Right renal pelvis (tissue), 4 donors: Measurements from ENCODE around the gene SUSD1. TPM values are rescaled to one million over a fixed set of nuclear protein-coding genes. Genes with fewer than 3 reads are reported as not detected.
"Not testable (repeated sequence)": the region's sequence is repeated elsewhere in the genome, so short reads cannot be mapped to it uniquely, and the experiment has no call there.

Experiments used
- DNase-seq, 4 donors: peaks; one replicate each; pipeline ENCODE4 v3.0.0-alpha.2; 2013; ENCODE audit warnings: low read depth in 4 of 4, low spot score in 3 of 4, missing footprints in 1 of 4
- polyA plus RNA-seq, 4 donors: library from polyadenylated mRNA; unstranded; fragments of 120-200 nt; gene quantifications; one replicate each; pipeline ENCODE4 v1.2.1, GENCODE V29; 2013; ENCODE audit not compliant: insufficient read length in 4 of 4

SUSD1 gene
- polyA plus RNA-seq: 10 to 100 TPM; 28.2 to 41.1 (median 33.2) TPM

GRCh38 chr9:112174965-112175795 lies at the start of gene SUSD1:
Gene SUSD1 (minus strand): TSS chr9:112175297. CDS start chr9:112175235, 62 bp downstream.
- no peak for DNase-seq

DNA sequence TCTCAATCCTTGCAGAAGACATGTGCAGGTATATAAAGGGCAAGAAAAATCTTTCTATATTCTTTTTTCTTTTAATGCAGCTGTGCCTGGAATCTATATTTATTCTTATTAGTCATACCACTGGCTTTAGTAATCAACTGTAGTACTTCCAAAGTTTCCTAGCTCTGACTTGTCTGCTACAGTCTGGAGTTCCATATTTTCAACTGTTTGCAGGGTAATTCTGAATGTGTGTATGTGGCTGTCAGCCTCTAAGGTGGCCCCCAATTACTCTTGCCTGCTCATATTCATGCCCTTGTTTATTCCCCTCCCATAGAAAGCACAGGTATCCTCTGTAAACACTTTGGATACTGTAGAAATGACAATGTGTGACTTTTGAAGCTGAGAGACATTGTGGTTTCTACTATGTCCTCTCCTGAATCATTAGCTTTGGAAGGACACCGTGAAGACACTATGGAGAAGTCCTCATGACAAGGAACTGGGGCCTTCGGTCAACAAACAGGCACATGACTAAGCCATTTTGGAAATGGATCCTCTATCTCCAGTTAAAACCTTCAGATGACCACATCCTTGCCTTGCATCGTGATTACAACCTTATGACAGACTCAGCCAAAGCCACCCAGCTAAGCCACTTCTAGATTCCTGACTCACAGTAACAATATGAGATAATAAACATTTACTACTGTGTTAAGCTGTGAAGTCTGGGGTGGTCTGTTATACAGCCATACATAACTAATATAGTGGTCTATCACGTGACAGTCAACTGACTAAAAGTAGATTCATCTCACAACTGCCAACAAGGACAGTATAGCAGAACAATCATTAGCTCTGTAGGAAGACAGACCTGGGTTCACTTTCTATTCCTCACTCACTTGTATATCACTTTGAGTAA lies 49.5 kb upstream of the SUSD1 start:
- no peak for DNase-seq

DNA sequence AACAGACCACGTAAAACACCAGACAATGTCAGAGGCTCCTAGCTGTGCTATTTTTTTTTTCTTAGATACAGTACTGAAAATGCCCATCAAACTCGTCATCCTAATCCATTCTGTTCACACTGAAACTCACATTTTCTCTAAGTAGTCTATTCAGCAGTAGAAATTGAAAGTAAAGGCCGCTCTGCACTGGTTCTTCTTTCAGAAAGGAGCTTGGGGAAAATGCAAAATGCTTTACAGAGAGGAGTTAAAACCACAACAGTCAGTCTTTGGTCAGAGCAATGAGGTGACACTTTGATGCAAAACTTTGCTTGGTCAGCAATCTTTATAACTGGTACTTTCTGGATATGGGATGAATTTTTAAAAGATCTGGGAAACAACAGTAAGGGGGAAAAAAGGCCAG lies 43.8 kb upstream of the SUSD1 start:
- no peak for DNase-seq

- no peak for DNase-seq
Observed at GRCh38 chr9:112212926-112213325, 37.8 kb upstream of the SUSD1 start.

DNA sequence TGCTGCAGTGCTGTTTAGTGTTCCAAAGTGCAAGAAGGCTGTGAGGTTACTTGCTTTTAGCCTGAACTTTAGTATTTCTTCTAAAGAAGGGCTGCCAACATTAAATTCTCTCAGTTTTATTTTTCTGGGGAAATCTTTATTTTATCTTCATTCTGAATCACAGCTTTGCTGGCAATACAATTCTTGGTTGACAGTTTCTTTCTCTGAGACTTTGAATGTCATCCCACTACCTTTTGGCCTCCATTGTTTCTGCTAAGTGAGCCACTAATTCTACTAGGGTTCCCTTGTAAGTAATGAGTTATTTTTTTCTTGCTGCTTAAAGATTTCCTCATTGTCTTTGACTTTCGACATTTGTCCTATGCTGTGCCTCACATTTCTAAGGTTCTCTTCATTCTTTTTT lies 32.4 kb upstream of the SUSD1 start:
- DNase-seq: no peak

DNA sequence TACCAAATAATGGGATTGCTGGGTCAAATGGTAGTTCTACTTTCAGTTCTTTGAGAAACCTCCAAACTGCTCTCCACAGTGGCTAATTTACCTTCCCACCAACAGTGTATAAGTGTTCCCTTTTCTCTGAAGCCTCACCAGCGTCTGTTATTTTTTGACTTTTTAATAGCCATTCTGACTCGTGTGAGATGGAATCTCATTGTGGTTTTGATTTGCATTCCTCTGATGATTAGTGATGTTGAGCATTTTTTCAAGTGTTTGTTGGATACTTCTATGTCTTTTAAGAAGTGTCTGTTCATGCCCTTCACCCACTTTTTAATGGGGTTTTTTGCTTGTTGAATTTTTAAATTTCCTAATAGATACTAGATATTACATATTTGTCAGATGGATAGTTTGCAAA lies 28.4 kb upstream of the SUSD1 start:
- no peak for DNase-seq

DNA sequence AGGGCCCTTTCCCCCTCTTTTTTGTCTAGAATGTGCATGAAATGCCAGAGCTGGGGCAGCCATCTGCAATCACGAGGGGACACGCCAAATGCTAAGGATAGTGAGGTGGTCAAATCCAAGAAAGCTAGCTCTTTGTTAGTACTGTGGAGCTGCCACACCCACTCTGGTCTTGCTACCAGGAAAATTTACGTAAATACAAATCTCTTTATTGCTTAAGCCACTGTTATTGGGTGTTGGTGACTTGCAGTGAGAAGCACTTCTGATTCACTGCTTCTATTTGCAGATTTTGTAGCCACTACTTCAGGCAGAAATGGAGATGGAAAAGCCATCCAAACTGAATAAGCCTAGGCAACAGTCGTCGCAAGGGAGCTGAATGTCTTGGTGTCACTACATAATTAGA lies 25.6 kb upstream of the SUSD1 start:
- DNase-seq: no peak

DNA sequence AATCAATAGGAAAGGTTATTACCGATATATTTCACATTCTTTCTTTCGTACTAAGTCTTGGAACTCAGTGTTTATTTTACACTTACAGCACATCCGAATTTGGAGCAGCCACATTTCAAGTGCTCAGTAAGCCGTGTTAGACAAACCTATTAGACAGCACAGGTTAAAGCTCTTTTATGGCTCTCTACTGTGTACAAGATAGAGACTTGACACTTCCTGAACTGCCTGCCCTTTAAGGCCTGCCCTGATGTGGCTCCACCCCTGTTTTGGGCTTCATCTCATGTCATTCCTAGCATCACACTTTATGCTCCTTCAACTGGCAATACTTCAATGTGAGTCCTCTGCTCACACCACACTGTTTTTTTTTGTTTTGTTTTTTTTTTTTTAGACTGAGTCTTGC lies 23.5 kb upstream of the SUSD1 start:
- no peak for DNase-seq

DNA sequence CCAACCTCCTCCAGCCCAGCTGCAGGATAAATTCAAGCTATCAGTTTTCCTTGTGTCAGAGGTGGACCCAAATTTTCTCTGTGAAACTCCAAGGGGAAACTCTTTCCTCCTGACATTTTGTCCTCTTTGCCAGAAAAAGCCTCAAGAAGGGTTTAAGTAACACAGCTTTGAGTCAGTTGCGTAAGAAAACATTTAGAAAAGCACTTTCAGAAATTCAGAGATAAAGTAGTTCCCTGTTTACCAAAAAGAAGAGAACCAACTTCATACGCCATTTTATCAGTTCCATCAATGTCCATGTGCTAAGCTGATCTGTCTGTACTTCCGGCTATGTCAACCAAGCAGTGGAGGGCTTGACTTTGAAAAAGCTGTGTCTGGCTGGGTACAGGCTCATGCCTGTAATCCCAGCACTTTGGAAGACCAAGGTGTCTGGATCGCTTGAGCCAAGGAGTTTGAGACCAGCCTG lies 19.9 kb upstream of the SUSD1 start:
- no peak for DNase-seq

- DNase-seq: no peak
Observed at GRCh38 chr9:112193572-112194288, 18.6 kb upstream of the SUSD1 start.

- not testable (repeated sequence) for DNase-seq
Observed at GRCh38 chr9:112190320-112190719, 15.2 kb upstream of the SUSD1 start.

- DNase-seq: no peak
Observed at GRCh38 chr9:112188884-112189283, 13.8 kb upstream of the SUSD1 start.

DNA sequence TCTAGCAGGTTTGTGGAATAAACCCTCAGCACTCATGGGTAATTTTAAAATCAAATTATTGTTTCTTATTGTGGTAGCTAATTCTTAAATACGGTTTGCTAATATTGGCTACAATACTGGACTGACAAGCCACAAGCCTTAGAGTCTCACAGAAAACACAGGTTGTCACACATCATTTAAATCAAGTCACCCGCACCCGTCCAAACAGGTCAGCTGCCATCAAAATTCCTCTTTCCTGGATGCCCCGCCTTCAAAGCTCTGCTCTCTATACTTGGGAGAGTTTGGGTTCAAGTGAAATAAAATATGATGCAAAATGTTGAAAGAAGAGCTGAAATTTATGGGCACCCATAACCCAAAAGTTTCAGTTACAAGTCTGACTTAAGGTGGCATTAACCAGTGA lies 12.3 kb upstream of the SUSD1 start:
- DNase-seq: no peak

GRCh38 chr9:112186695-112187094 lies 11.6 kb upstream of the SUSD1 start:
- no peak for DNase-seq

DNA sequence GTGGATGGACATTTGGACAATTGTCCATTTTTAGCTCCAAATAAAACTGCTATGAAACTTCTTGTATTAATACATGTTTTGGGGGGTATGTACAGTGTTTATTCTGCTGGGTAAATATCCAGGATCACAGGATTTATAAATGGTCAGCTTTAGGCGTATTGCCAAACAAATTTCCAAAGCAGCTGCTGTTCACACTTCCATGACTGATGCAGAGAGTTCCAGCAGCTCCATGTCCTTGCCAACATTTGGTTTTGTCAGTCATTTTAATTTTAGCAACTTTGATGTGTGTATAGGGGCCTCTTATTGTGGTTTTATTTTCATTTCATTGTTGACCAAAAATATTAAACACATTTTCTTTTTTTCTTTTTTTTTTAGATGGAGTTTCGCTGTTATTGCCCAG lies 9.8 kb upstream of the SUSD1 start:
- no peak for DNase-seq

DNA sequence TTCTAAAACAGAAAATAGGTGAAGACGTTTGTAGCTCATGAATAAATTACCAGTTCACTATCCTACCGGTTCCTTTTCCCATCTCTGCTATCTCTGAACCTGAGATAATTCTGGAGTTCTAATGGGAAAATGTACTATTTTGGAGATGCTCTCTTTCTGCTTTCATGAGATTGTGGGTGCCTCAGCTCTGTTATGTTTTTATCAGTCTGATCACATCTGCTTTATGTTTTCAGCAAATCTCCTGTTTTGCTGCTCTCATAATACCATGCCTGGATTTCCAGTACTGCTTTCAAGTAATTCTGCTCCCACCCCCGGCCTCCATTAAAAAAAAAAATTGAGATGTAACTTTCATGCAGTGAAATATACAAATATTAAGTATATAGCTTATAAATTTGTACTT lies 9.1 kb upstream of the SUSD1 start:
- DNase-seq: no peak

- no peak for DNase-seq
Observed at GRCh38 chr9:112180387-112180881, 5.3 kb upstream of the SUSD1 start.

DNA sequence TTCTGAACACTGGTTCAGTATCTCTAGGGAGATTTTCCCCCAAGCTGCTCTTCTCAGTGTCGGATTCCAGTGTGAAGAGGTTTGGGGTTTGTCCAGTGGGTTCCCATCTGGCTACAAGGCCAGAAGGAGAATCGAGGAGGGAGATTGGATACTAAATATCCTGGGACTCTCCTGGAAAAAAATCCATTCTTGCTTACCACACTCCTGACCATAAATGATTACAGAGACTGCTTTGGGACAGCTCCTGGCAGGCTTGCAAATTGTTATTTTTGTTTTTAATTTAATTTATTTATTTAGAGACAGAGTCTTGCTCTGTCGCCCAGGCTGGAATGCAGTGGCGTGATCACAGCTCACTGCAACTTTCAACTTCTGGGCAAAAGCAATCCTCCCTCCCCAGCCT lies 4.7 kb upstream of the SUSD1 start:
- DNase-seq: no peak

DNA sequence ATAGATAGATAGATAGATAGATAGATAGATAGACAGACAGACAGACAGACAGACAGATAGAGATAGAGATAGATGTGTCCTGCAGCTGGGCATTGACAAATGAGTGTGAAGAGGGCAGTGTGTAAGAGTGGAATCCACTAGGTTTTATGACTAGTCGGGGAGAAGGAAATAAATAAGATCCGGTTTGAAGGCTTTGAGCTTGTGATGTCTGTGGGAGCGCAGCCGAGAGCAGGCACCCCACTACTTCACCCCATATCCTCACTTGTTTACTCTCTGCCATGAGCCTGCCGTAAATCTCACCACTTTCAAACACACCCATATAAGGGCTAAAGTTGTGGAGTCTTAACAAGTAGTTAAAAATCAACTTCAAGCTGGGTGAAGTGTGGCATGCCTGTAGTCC lies 1.4 kb upstream of the SUSD1 start:
- no peak for DNase-seq

- no peak for DNase-seq
Observed at GRCh38 chr9:112175796-112176315, 759 bp upstream of the SUSD1 start.
